ENCODE data around the gene ZNF407. TPM values are rescaled to one million over a fixed set of nuclear protein-coding genes. Genes with fewer than 3 reads are reported as not detected.

ZNF407 gene
- total and polyA plus RNA-seq, 3 donors from 2014 or later, result 10.9 to 35.9 (median 30.8) TPM

DNA sequence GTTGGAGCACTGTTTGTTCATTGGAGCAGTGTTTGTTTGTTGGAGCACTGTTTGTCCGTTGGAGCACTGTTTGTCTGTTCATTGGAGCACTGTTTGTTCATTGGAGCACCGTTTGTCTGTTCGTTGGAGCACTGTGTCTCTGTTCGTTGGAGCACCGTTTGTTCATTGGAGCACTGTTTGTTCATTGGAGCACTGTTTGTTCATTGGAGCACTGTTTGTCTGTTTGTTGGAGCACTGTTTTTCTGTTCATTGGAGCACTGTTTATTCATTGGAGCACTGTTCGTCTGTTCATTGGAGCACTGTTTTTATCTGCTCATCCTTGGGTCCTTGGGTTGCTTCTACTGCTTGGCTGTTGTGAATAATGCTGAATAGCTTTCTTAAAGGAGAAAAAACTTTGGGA, 74.7 kb downstream of the ZNF407 start:
- DNase-seq, result no peak
- intact Hi-C loops (cut with DNase I; ENCODE audit: low total_unique reads), result no loop called here
- TF ChIP-seq POLR2A (IDR thresholded peaks at IDR 0.05) (no peak), CTCF (IDR thresholded peaks at IDR 0.05) (no peak)
- Histone ChIP-seq H3K9me3 (no peaks in the 10 kb centered on the region), H3K27me3 (no peaks in the 10 kb centered on the region), H3K27ac (no peak overlapping the region), H3K4me1 (no peaks in the 10 kb centered on the region), H3K36me3 (ENCODE audit: low read depth, missing control alignments) (no peaks in the 10 kb centered on the region), H3K4me3 (no peak overlapping the region)
- 79 to 88% methylated on average over 6 of the region's 6 CpGs for WGBS, 2 donors

DNA sequence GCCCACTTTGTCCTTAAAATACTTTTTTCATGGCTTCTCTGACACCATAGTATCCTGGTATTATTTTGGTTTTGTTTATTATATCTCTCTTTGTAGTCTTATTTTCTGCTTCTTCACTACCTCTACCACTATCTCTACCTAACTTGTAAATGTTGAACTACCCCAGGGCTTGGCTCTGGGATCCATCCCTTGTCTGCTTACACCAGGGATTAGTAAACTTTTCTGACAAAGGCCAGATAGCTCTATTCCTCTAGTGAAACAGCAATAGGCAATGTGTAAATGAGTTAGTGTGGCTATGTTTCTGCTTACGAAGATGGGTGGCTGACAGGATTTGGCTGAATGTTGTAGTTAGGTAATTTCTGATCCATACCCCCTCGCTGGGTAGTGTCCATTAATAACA, 76.8 kb downstream of the ZNF407 start:
- Histone ChIP-seq H3K36me3 (ENCODE audit: low read depth, missing control alignments) (no peaks in the 10 kb centered on the region), H3K27me3 (no peaks in the 10 kb centered on the region), H3K4me3 (no peak overlapping the region), H3K27ac (no peak overlapping the region), H3K9me3 (no peaks in the 10 kb centered on the region), H3K4me1 (no peaks in the 10 kb centered on the region)
- no peak for TF ChIP-seq CTCF (IDR thresholded peaks at IDR 0.05)
- TF ChIP-seq POLR2A (IDR thresholded peaks at IDR 0.05), result no peak
- DNase-seq, result no peak
- 82 to 84% methylated on average over 2 of the region's 2 CpGs for WGBS, 2 donors
- intact Hi-C loops (cut with DNase I; ENCODE audit: low total_unique reads), result no loop called here

GRCh38 chr18:74679006-74679678, 81.5 kb downstream of the ZNF407 start:
- no peaks in the 10 kb centered on the region for H3K9me3 ChIP-seq
- DNase-seq, result no peak
- H3K4me1 ChIP-seq, result no peaks in the 10 kb centered on the region
- intact Hi-C loops (cut with DNase I; ENCODE audit: low total_unique reads), result no loop called here
- 85 to 86% methylated on average over 6 of the region's 6 CpGs for WGBS, 2 donors
- TF ChIP-seq POLR2A (IDR thresholded peaks at IDR 0.05), result no peak
- no peak for TF ChIP-seq CTCF (IDR thresholded peaks at IDR 0.05)
- H3K27me3 ChIP-seq, result no peaks in the 10 kb centered on the region
- H3K4me3 ChIP-seq, result no peak overlapping the region
- no peak overlapping the region for H3K27ac ChIP-seq
- no peaks in the 10 kb centered on the region for H3K36me3 ChIP-seq (ENCODE audit: low read depth, missing control alignments)

DNA sequence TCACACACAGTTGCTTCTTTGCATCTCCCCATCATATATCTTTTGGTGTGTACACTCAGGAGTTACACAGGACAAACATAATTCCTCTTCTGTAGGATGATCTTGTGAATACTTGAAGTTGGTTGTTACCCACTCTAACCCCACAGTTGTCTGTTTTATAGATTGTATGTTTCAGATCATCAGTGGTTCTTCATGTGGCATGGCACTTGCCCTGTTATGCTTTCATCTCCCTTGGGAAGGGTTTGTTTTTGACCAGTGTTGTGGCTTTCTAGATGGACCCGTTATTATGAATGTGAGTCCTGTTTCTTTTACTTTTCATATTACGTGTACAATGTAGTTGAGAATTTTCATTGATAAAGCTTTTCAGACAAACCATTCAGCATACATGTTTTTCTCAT, 82.0 kb downstream of the ZNF407 start:
- H3K4me1 ChIP-seq, result no peaks in the 10 kb centered on the region
- H3K4me3 ChIP-seq, result no peak overlapping the region
- H3K9me3 ChIP-seq, result no peaks in the 10 kb centered on the region
- DNase-seq, result no peak
- H3K36me3 ChIP-seq (ENCODE audit: low read depth, missing control alignments), result no peaks in the 10 kb centered on the region
- H3K27ac ChIP-seq, result no peak overlapping the region
- WGBS, 2 donors, result 71 to 91% methylated on average over 2 of the region's 2 CpGs
- intact Hi-C loops (cut with DNase I; ENCODE audit: low total_unique reads), result no loop called here
- no peaks in the 10 kb centered on the region for H3K27me3 ChIP-seq
- no peak for TF ChIP-seq POLR2A (IDR thresholded peaks at IDR 0.05)

- H3K27ac ChIP-seq, result no peak overlapping the region
- 92 to 93% methylated on average over 11 of the region's 11 CpGs for WGBS, 2 donors
- no peak overlapping the region for H3K4me3 ChIP-seq
- H3K9me3 ChIP-seq, result no peaks in the 10 kb centered on the region
- intact Hi-C loops (cut with DNase I; ENCODE audit: low total_unique reads), result no loop called here
- no peaks in the 10 kb centered on the region for H3K4me1 ChIP-seq
- no peaks in the 10 kb centered on the region for H3K36me3 ChIP-seq (ENCODE audit: low read depth, missing control alignments)
- H3K27me3 ChIP-seq, result no peaks in the 10 kb centered on the region
- DNase-seq, result no peak
- no peak for TF ChIP-seq POLR2A (IDR thresholded peaks at IDR 0.05)
- TF ChIP-seq CTCF (IDR thresholded peaks at IDR 0.05), result no peak
Observed at GRCh38 chr18:74682141-74682990, 84.7 kb downstream of the ZNF407 start.

All from testis (tissue), 3 donors.